Stomach (tissue), 4 donors: ENCODE measurements around the gene C16orf92.

ENCODE experiments used
- CTCF ChIP-seq, 7 experiments: fragments of 450-650 bp in 4 of 7; fragments of 200-600 bp in 3 of 7; sonication (generic) in 3 of 7; IDR thresholded peaks; one replicate each; pipeline ENCODE4 v1.5.1; 2016 to 2019; ENCODE audit warnings: antibody characterized with exemption in 7 of 7, control low read depth in 2 of 7, mild to moderate bottlenecking in 1 of 7
- EP300 ChIP-seq: sonication (generic); formaldehyde crosslinking; IDR thresholded peaks from one replicate; pipeline ENCODE4 v1.6.1; 2017; ENCODE audit warnings: antibody characterized with exemption
- POLR2AphosphoS5 ChIP-seq, 3 donors: sonication (generic); formaldehyde crosslinking; IDR thresholded peaks; one replicate each; pipeline ENCODE4 v1.6.1; 2016; ENCODE audit warnings: antibody characterized with exemption in 3 of 3

DNA sequence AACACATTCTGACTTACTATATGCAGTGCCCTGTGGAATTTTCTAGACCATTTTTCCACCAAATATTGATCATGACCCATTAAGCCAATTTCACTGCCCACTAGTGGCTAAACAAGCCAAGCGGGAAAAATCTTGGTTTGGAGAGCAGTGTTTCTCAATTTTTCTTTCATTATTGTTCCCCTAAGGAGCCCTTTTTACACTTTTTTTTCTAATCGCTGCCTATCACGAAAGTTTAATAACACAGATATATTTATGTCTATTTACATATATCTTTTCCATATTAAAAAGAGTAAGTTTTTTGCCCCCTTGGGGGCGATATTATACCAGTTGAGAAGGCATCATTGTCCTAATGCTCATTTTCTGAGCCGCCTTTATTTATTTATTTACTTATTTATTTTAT is 18.8 kb downstream of the C16orf92 start:
- TF ChIP-seq CTCF (IDR thresholded peaks at IDR 0.05) (peak in 3 of 7 experiments; percentile 15 to 30 (median 22)), POLR2AphosphoS5 (IDR thresholded peaks at IDR 0.05) (no peak), EP300 (no peak)
